ENCODE data around the gene CAST.

Gene CAST

GRCh38 chr5:96626956-96627355, 35.2 kb upstream of the CAST start:
- TF ChIP-seq CTCF (IDR thresholded peaks at IDR 0.05) = no peak

GRCh38 chr5:96627792-96628398, 34.3 kb upstream of the CAST start:
- no peak for TF ChIP-seq CTCF (IDR thresholded peaks at IDR 0.05)

- TF ChIP-seq CTCF (IDR thresholded peaks at IDR 0.05) = no peak
Observed at GRCh38 chr5:96628406-96628805, 33.8 kb upstream of the CAST start.

GRCh38 chr5:96629774-96630173, 32.4 kb upstream of the CAST start:
- TF ChIP-seq CTCF (IDR thresholded peaks at IDR 0.05) = no peak

- no peak for TF ChIP-seq CTCF (IDR thresholded peaks at IDR 0.05)
Observed at GRCh38 chr5:96633820-96634219, 28.4 kb upstream of the CAST start.

GRCh38 chr5:96634881-96635280, 27.3 kb upstream of the CAST start:
- TF ChIP-seq CTCF (IDR thresholded peaks at IDR 0.05) = no peak

GRCh38 chr5:96636046-96636445, 26.1 kb upstream of the CAST start:
- no peak for TF ChIP-seq CTCF (IDR thresholded peaks at IDR 0.05)

GRCh38 chr5:96636594-96636993, 25.6 kb upstream of the CAST start:
- TF ChIP-seq CTCF (IDR thresholded peaks at IDR 0.05) = no peak

Measured in LNCAP (cell line).